GM12864 (cell line): Measurements from ENCODE around the gene NTSR1.

Source experiments
- DNase-seq: peaks from one replicate; pipeline ENCODE4 v3.0.0-alpha.2; 2011; ENCODE audit warnings: low read depth
- H3K4me3 ChIP-seq: 2 replicates; pipeline ENCODE4 v1.5.1; 2011; ENCODE audit warnings: mild to moderate bottlenecking, low read depth, low read length, control low read depth
- CTCF ChIP-seq: IDR thresholded peaks from 2 replicates; pipeline ENCODE4 v1.5.1; 2011; ENCODE audit warnings: low read depth, mild to moderate bottlenecking, moderate library complexity, low read length, control low read depth, inconsistent platforms; ENCODE audit errors: missing control alignments

The NTSR1 gene

GRCh38 chr20:62728028-62728780 lies 19.6 kb downstream of the NTSR1 start:
- TF ChIP-seq CTCF = no peak
- H3K4me3 ChIP-seq = no peak overlapping the region
- DNase-seq = no peak

GRCh38 chr20:62728781-62729300 lies 20.2 kb downstream of the NTSR1 start:
- no peak for DNase-seq
- no peak overlapping the region for H3K4me3 ChIP-seq
- no peak for TF ChIP-seq CTCF

- no peak for TF ChIP-seq CTCF
- no peak overlapping the region for H3K4me3 ChIP-seq
- no peak for DNase-seq
Observed at GRCh38 chr20:62730481-62730880, 21.8 kb downstream of the NTSR1 start.

- no peak for DNase-seq
- no peak for TF ChIP-seq CTCF
Observed at GRCh38 chr20:62732031-62732760, 23.6 kb downstream of the NTSR1 start.

GRCh38 chr20:62732842-62733525 lies 24.3 kb downstream of the NTSR1 start:
- no peak for DNase-seq
- H3K4me3 ChIP-seq = no peak overlapping the region
- TF ChIP-seq CTCF = no peak

More at GRCh38 chr20:62732031-62732760, 23.6 kb downstream of the NTSR1 start:
- H3K4me3 ChIP-seq = no peak overlapping the region

GRCh38 chr20:62733526-62733842 lies 24.8 kb downstream of the NTSR1 start:
- TF ChIP-seq CTCF = no peak
- DNase-seq = no peak
- H3K4me3 ChIP-seq = no peak overlapping the region
